NCI-H187 (cell line): ENCODE measurements around the gene PLA2G6.

ENCODE experiments used
- DNase-seq, 2 experiments: peaks; one replicate each; lab custom pipeline; 2025; lab: John Stamatoyannopoulos, UW

PLA2G6 gene

GRCh38 chr22:38070250-38070921 lies 111.2 kb downstream of the PLA2G6 start:
- DNase-seq = no peak

DNA sequence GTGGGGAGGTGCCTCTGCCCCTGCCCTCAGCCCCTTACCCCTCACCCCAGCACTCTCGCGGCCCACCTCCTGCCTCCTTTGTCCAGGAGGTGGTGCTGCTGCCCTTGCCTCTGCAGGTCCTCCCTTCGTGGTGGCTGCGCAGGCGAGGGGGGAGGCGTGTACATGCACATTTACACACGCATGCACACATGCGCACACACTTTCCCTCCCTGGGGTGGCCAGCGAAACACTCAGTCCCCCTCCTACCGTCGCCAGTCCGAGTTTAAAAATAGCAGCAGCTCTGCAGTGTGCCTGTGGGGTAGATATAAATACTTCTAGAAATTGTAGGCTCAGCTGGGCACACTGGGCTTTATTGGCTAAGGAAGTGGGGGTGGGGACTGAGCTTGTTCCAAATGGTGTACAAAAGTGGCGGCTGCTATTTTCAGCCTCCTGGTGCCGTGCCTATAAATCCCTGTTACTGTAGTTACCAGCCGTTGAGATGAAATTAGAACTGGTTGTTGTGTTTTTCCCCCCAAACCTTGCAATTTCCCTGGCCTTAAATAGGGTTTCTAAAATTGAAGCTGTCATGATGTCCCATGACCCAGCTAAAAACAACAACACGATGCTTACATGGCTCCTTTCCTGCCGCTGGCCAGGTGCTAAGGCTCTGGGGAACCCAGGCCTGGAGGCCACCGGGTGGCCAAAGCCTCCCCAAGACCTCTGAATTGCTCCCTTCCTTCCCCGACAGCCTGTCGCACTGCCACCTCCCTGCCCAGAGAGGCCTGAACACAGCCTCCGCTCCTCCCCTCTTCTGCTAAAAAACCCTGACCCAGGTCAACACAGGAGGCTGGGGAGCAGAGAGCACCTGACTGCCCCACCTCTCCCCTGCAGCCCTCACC lies 112.0 kb downstream of the PLA2G6 start:
- no peak for DNase-seq

GRCh38 chr22:38068641-38069371 lies 112.8 kb downstream of the PLA2G6 start:
- no peak for DNase-seq

- no peak for DNase-seq
Observed at GRCh38 chr22:38067761-38068360, 113.8 kb downstream of the PLA2G6 start.

DNA sequence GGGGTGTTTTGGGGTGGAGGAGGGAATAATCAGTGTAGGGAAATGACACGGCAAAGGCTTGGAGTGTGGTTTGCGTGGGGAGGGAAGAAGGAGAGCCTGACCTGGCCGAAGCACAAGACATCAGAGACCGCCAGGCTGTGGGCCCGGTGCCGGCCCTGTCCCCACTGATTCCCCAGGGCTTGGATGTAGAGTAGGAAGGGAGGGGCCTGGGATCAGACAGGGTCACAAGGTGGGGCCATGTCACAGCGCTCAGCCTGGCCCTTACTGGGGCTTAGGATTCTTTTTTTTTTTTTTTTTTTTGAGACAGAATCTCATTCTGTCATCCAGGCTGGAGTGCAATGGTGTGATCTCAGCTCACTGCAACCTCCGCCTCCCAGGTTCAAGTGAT lies 114.6 kb downstream of the PLA2G6 start:
- no peak for DNase-seq

- DNase-seq = no peak
Observed at GRCh38 chr22:38066381-38067027, 115.1 kb downstream of the PLA2G6 start.

DNA sequence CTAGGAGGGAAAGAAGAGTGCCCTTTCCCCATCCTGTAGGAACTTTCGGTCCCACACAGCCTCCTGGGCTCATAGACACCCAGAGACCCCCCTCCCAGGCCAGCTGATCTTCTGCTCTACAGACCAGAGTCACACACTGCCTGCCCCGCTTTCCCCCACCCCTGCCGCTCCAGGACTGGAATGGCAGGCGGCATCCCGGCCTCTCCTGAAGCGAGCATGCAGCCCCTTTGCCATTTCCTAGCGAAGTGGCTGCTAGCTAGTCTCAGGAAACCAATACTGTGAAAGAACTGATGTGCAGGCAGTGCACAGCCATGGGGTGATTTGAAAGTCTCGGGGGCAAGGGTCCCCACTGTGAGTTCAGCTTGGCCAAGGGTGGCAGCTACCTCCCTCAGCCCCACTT lies 116.1 kb downstream of the PLA2G6 start:
- no peak for DNase-seq

DNA sequence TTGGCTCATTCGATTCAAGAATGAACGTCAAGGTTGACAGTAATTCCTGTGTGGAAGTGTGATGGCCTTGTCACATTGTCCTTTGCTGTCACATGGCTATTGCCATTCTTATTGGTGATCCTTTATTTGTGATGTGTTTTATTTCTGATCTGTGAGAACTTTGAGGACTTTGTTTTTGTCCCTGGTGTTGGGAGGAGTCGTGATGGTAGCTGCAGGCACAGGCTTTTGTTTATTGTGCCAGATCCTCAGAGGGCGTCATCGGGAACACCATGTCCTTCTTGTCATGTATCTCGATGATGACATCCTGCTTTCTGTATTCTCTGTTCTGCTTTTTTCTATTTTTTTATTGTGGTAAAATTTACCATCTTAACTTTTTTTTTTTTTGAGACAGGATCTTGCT lies 118.8 kb downstream of the PLA2G6 start:
- DNase-seq = no peak
